Caco-2 (cell line): ENCODE results near the gene GNAI1. TPM values are rescaled to one million over a fixed set of nuclear protein-coding genes. Genes with fewer than 3 reads are reported as not detected.

Experiments used
- BruUV-seq: library from RNA; stranded (reverse); fragments of 400-500 nt; replicated peaks from 2 replicates; lab custom pipeline; 2021; lab: Mats Ljungman, UMichigan
- CTCF ChIA-PET: fragments of 300-600 bp; sonication (Branson Sonifier 250); formaldehyde crosslinking; loops from one replicate; lab custom pipeline; 2022; ENCODE audit warnings: antibody characterized with exemption; lab: Charles Lee
- POLR2A ChIA-PET: fragments of 300-600 bp; sonication (Branson Sonifier 250); formaldehyde crosslinking; loops from one replicate; lab custom pipeline; 2022; ENCODE audit warnings: antibody characterized with exemption; lab: Charles Lee
- DNase-seq, 2 experiments: peaks; one replicate each; pipeline versions ENCODE4 v3.0.0 to v3.0.0-alpha.2; 2020 to 2022
- H3K27me3 ChIP-seq: replicated peaks from 2 replicates; pipeline ENCODE4 v1.6.0; 2011; ENCODE audit warnings: low read length; ENCODE audit not compliant: control insufficient read depth, insufficient read depth
- H3K36me3 ChIP-seq: 2 replicates; pipeline ENCODE4 v1.5.1; 2011; ENCODE audit warnings: low read length; ENCODE audit not compliant: control insufficient read depth, insufficient read depth
- H3K4me1 ChIP-seq: fragments of 250-450 bp; sonication (Bioruptor Pico); 2 replicates; pipeline ENCODE4 v1.5.1; 2020; ENCODE audit warnings: mild to moderate bottlenecking
- H3K4me3 ChIP-seq: 2 replicates; pipeline ENCODE4 v1.5.1; 2011; ENCODE audit warnings: low read depth, mild to moderate bottlenecking, control low read depth, low read length
- H3K9me3 ChIP-seq: fragments of 250-450 bp; sonication (Bioruptor Pico); 2 replicates; pipeline ENCODE4 v1.5.1; 2020; ENCODE audit warnings: mild to moderate bottlenecking, moderate library complexity
- H3K27ac Mint-ChIP-seq: one replicate; pipeline ENCODE4 v1.8.0; 2022; ENCODE audit warnings: mixed read lengths; ENCODE audit not compliant: unreplicated experiment
- H3K27me3 Mint-ChIP-seq: one replicate; pipeline ENCODE4 v1.8.0; 2022; ENCODE audit warnings: mixed read lengths; ENCODE audit not compliant: insufficient read depth, unreplicated experiment
- H3K36me3 Mint-ChIP-seq: one replicate; pipeline ENCODE4 v1.8.0; 2022; ENCODE audit warnings: mild to moderate bottlenecking, mixed read lengths; ENCODE audit not compliant: insufficient read depth, unreplicated experiment
- H3K4me1 Mint-ChIP-seq: one replicate; pipeline ENCODE4 v1.8.0; 2022; ENCODE audit warnings: low read depth, mixed read lengths; ENCODE audit not compliant: unreplicated experiment
- H3K4me3 Mint-ChIP-seq: one replicate; pipeline ENCODE4 v1.8.0; 2022; ENCODE audit warnings: mild to moderate bottlenecking, moderate library complexity, mixed read lengths; ENCODE audit not compliant: unreplicated experiment
- H3K9me3 Mint-ChIP-seq: one replicate; pipeline ENCODE4 v1.8.0; 2022; ENCODE audit warnings: mixed read lengths; ENCODE audit not compliant: unreplicated experiment
- CTCF ChIP-seq, 2 experiments: fragments of 200-600 bp in 1 of 2; IDR thresholded peaks; 1 replicate in 1 of 2; 2 replicates in 1 of 2; pipeline versions ENCODE4 v1.5.1 to v1.8.0; 2011 to 2022; ENCODE audit warnings: antibody characterized with exemption in 1 of 2, control low read depth in 1 of 2, inconsistent platforms in 1 of 2, low read depth in 1 of 2, low read length in 1 of 2, mild to moderate bottlenecking in 1 of 2, moderate library complexity in 1 of 2; ENCODE audit not compliant: insufficient read depth in 1 of 2, severe bottlenecking in 1 of 2, unreplicated experiment in 1 of 2
- intact Hi-C: fragments of 100-400 bp; cut with micrococcal nuclease; formaldehyde crosslinking; loops from one replicate; pipeline ENCODE4 v1.10.0; 2022; ENCODE audit not compliant: unreplicated experiment
- total RNA-seq: library from RNA; stranded (reverse); gene quantifications from 2 replicates; pipeline ENCODE4 v1.2.3, GENCODE V29; 2022

The GNAI1 gene
- total RNA-seq, 1 experiment from 2014 or later, result 2.1 TPM

- no peaks in the 10 kb centered on the region for H3K4me1 Mint-ChIP-seq
- H3K9me3 Mint-ChIP-seq, result no peaks in the 10 kb centered on the region
Measured at GRCh38 chr7:80124526-80125264, 9.9 kb upstream of the GNAI1 start.

GRCh38 chr7:80127412-80128160 lies 7.0 kb upstream of the GNAI1 start:
- Histone ChIP-seq H3K4me3 (no peak overlapping the region), H3K27me3 (no peaks in the 10 kb centered on the region), H3K9me3 (no peaks in the 10 kb centered on the region), H3K4me1 (no peaks in the 10 kb centered on the region), H3K36me3 (no peaks in the 10 kb centered on the region)
- Mint-ChIP-seq H3K9me3 (no peaks in the 10 kb centered on the region), H3K27ac (no peak overlapping the region), H3K4me3 (no peak overlapping the region), H3K27me3 (peaks cover 7% of the 10 kb centered on the region), H3K36me3 (no peaks in the 10 kb centered on the region), H3K4me1 (no peaks in the 10 kb centered on the region)
- intact Hi-C loops, result no loop called here
- CTCF ChIA-PET, result no interaction called here
- DNase-seq, result no peak
- no TSS peak for BruUV-seq
- TF ChIP-seq CTCF (IDR thresholded peaks at IDR 0.05; ENCODE audit: insufficient read depth in 1 of 2, low read depth in 1 of 2, low read length in 1 of 2, severe bottlenecking in 1 of 2, unreplicated experiment in 1 of 2), result no peak
- POLR2A ChIA-PET, result no interaction called here

More at GRCh38 chr7:80124526-80125264, 9.9 kb upstream of the GNAI1 start:
- H3K27me3 Mint-ChIP-seq, result peaks cover 9% of the 10 kb centered on the region
- DNase-seq, result no peak
- intact Hi-C loops, result no loop called here
- Histone ChIP-seq H3K4me1 (no peaks in the 10 kb centered on the region), H3K36me3 (no peaks in the 10 kb centered on the region), H3K9me3 (no peaks in the 10 kb centered on the region), H3K4me3 (no peak overlapping the region), H3K27me3 (no peaks in the 10 kb centered on the region)
- no TSS peak for BruUV-seq
- ChIA-PET CTCF (no interaction called here), POLR2A (no interaction called here)
- H3K4me3 Mint-ChIP-seq, result no peak overlapping the region
- H3K36me3 Mint-ChIP-seq, result no peaks in the 10 kb centered on the region
- H3K27ac Mint-ChIP-seq, result no peak overlapping the region
- no peak for TF ChIP-seq CTCF (IDR thresholded peaks at IDR 0.05; ENCODE audit: insufficient read depth in 1 of 2, low read depth in 1 of 2, low read length in 1 of 2, severe bottlenecking in 1 of 2, unreplicated experiment in 1 of 2)

- no peak for DNase-seq
- Mint-ChIP-seq H3K27ac (no peak overlapping the region), H3K4me1 (no peaks in the 10 kb centered on the region), H3K4me3 (no peak overlapping the region), H3K9me3 (no peaks in the 10 kb centered on the region), H3K36me3 (no peaks in the 10 kb centered on the region), H3K27me3 (peaks cover 11% of the 10 kb centered on the region)
- ChIA-PET CTCF (interaction anchor here (0.6 kb wide), 1 partner anchor 919 kb away, joined by 3 read pairs; no protein-coding TSS in a partner anchor), POLR2A (no interaction called here)
- Histone ChIP-seq H3K27me3 (no peaks in the 10 kb centered on the region), H3K9me3 (no peaks in the 10 kb centered on the region), H3K36me3 (no peaks in the 10 kb centered on the region), H3K4me1 (no peaks in the 10 kb centered on the region), H3K4me3 (no peak overlapping the region)
- intact Hi-C loops, result no loop called here
- TF ChIP-seq CTCF (IDR thresholded peaks at IDR 0.05; ENCODE audit: insufficient read depth in 1 of 2, low read depth in 1 of 2, low read length in 1 of 2, severe bottlenecking in 1 of 2, unreplicated experiment in 1 of 2), result no peak
- BruUV-seq, result no TSS peak
Measured at GRCh38 chr7:80128918-80129317, 5.7 kb upstream of the GNAI1 start.
